ENCODE results near the gene RARB.

RARB gene

DNA sequence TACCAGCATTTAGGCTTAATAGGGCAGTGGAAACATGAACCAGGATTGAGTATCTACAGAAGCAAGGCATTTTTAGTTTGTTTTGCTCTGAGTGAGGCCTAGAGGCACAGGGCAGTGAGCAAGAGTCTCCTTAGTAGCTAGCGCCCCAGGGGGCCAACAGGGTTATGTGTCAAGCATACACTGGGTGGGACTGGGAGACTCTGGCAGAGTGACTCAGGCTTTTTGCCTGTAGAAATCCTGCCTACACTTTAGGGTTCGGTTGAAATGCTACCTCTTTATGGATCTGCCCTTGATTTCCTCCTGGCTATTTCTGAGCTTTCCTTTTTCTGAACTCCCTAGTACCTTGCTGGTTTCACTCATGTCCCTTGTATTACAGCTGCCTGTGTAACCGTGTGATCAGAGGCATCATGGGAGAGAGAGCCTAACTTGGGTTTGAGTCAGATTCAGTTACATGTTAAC is 164.5 kb downstream of the RARB start:
- DNase-seq (ENCODE audit: low read depth in 1 of 2, low spot score in 1 of 2), result no peak

- DNase-seq (ENCODE audit: low read depth in 1 of 2, low spot score in 1 of 2), result no peak
These were observed 164.9 kb downstream of the RARB start for GRCh38 chr3:25593001-25593400.

GRCh38 chr3:25594007-25594502 is 166.0 kb downstream of the RARB start:
- DNase-seq (ENCODE audit: low read depth in 1 of 2, low spot score in 1 of 2), result no peak

DNA sequence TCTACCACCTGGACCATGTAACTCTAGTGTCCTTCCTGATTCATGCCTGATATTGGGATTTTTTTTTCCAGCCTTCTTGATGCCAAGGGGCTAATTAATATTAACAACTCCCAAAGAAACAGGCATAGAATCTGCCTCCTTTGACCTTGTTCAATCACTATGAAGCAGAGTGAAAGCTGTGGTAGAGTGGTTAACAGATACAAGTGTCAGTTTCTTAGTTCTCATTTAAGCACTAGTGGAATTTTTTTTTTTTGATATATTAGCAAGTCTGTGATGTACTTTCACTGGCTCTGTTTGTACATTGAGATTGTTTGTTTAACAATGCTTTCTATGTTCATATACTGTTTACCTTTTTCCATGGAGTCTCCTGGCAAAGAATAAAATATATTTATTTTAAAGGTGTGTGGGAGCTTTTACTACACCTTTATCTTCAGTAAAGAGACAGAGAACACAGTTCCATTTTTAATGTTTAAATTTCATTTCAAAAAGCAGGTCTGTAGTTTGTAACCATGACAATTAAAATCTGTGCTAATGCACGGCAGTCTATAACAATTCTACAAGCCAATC is 169.6 kb downstream of the RARB start:
- no peak for DNase-seq (ENCODE audit: low read depth in 1 of 2, low spot score in 1 of 2)

GRCh38 chr3:25603703-25604102 is 175.6 kb downstream of the RARB start:
- no peak for DNase-seq (ENCODE audit: low read depth in 1 of 2, low spot score in 1 of 2)

DNA sequence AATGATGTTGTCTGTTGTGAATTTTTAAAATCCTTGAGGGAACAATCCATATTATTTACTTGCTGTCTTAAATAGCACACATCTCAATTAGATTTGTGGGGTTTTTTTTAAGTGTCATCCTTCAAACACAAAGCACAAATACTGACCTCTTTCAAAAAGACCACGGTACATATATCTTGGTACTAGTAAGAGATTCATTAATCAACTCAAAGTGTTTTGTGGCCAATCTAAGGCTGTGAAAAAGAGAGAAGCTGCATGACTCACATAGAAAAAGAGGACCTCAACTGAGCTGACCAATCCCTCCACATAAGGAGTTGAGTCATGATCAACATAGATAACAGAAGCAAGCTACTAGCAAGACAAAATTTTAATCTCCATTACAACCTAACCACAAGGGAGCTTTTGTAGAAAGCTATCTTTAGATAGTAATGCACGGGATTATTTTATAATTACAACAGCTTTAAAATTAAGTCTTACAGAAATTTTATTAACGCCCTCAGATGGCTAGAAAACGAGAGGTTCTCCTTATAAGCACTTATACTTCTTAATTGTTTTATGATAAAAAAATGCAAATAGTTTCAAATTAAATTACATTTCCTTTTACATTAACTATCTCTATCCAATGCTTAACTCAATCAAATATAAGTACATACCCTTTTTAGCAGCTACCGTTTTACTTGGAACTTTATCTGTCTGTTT is 176.2 kb downstream of the RARB start:
- no peak for DNase-seq (ENCODE audit: low read depth in 1 of 2, low spot score in 1 of 2)

DNA sequence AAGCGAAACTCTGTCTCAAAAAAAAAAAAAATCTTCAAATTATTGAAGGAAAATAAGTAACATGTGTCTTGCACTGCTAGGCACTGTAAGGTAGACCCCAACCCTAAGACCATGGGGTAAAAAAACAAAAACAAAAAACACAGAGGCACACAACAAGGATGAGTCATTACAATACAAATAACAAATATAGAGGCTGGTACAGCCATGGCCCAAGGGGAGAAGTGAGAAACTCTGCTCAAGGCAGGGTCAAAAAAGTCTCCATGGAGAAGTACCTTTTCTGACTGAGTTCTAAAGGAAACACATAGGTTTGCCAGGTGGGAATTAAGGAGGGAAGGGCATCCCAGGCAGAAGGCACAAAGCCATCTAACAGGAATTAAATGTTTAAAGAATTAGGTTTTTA is 182.1 kb downstream of the RARB start:
- DNase-seq (ENCODE audit: low read depth in 1 of 2, low spot score in 1 of 2), result no peak

DNA sequence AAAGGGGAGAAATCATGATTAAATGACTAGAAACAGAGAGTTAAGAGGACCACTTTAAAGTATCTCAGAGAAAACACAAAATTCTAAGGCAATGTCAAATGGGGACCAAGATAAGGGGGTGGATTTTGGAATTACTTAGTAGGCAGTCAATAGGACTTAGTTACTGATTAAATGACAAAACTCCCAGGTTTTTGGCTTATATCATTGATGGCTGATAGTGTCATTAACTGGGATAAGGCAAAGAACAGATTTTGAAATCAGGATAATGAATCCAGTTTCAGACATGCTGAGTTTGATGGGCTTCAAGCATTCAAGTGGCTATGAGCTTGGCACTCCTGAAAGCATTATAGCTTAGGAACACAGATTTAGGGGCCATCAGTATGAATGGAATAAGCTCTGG is 182.7 kb downstream of the RARB start:
- DNase-seq (ENCODE audit: low read depth in 1 of 2, low spot score in 1 of 2), result no peak

GRCh38 chr3:25611193-25611592 is 183.1 kb downstream of the RARB start:
- no peak for DNase-seq (ENCODE audit: low read depth in 1 of 2, low spot score in 1 of 2)

- no peak for DNase-seq (ENCODE audit: low read depth in 1 of 2, low spot score in 1 of 2)
These were observed 190.0 kb downstream of the RARB start for GRCh38 chr3:25618028-25618427.

DNA sequence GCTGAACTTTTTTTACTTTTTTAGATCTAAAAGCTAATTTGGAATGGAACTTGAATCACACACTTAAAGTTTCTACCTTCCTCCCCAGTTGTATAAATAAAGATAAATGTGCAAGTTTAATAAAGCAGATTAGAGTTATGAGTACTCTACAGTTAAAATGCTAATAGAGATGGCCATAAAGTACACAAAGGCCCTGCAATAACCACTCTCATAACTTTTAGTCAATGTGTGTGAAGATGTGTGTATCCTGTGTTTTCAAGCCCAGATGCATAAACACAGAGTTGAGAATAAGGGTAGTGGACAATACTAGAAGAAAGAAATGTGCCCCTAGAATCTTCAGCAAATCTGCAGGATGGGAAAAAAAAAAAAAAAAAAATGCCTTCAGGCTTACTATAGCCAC is 191.3 kb downstream of the RARB start:
- DNase-seq (ENCODE audit: low read depth in 1 of 2, low spot score in 1 of 2), result no peak

GRCh38 chr3:25620493-25620892 is 192.4 kb downstream of the RARB start:
- DNase-seq (ENCODE audit: low read depth in 1 of 2, low spot score in 1 of 2), result no peak

DNA sequence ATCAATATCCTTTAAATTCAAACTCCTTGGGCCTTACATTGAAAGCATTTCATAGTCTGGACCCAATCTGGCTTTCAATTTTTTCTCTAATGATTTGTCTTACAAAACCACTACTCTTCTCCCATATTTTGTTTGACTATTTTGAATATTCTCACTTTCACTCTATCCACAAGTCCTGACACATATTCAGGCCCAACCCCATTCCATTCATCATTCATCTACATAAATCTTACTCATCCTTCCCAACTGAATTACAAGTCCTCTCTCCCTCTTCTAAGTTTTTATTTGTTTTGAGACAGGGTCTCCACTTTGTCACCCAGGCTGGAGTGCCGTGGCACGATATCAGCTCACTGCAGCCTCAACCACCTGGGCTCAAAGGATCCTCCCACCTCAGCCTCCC is 193.0 kb downstream of the RARB start:
- no peak for DNase-seq (ENCODE audit: low read depth in 1 of 2, low spot score in 1 of 2)

- DNase-seq (ENCODE audit: low read depth in 1 of 2, low spot score in 1 of 2), result no peak
These were observed 203.9 kb downstream of the RARB start for GRCh38 chr3:25631989-25632388.

GRCh38 chr3:25633919-25634318 is 205.9 kb downstream of the RARB start:
- DNase-seq (ENCODE audit: low read depth in 1 of 2, low spot score in 1 of 2), result no peak

DNA sequence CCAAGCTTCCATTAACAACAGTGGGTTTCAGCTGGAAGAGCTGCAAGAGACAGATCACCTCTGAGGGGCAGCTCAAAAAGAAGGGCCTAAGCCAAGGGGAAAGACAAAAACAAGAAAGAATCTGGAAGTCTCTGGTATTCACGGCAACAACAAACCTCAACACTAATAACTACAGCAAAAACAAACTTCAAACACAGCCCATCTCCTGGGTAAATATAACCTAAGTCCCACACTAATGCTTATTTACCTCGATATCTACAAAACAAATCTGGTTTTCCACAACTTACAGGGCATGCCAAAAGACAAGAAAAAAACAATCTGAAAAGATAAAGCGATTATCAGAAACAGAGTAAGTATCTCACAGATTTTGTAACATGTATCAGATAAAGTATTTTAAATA is 207.0 kb downstream of the RARB start:
- no peak for DNase-seq (ENCODE audit: low read depth in 1 of 2, low spot score in 1 of 2)
